ENCODE data around the gene EXD3.

The EXD3 gene

DNA sequence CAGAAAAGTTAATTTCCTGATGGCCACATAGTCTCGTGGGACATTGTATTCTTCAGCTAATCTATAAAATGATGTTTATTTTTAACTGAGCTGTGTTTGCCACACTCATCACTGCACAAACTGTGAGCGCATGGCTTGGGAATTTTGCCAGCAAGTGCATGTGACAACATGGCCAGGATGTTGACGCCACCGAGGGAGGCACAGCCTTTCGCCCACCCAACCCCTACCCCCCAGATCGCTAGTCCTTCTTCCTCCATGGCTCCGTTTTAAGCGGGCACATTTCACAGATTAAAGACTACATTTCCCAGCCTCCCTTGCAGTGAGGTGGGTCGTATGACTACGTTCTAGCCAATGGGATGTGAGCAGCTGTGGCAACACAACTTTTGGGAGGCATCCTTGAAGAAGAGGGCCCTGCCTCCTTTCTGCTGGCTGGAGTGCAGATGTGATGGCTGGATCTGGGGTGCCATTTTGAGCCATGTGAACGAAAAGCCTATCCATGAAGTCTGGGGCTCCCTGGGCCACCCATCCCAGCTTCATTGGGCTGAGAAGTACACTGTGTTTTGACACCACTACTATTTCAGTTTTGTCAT, 128.8 kb downstream of the EXD3 start:
- no peak overlapping the region for H3K27ac ChIP-seq
- TF ChIP-seq Cebpa-rat (IDR thresholded peaks at IDR 0.05), result no peak

GRCh38 chr9:137293482-137294090, 129.4 kb downstream of the EXD3 start:
- Histone ChIP-seq H3K4me2 (no peak overlapping the region; a peak in 1 of 22 replicates), H4K20me1 (peaks cover 0 to 25% (median 16%) of the 10 kb centered on the region in 11 experiments; a peak in 15 of 22 replicates), H3K9ac (no peak overlapping the region), H3K4me1 (peaks cover 12 to 32% (median 21%) of the 10 kb centered on the region in 10 experiments; a peak in 19 of 20 replicates), H3K27me3 (peaks cover 24 to 44% (median 37%) of the 10 kb centered on the region in 11 experiments), H3K9me3 (replicated peaks in 1 of 11) (peaks cover 0 to 6% (median 0%) of the 10 kb centered on the region in 11 experiments; a peak in 3 of 22 replicates), H3K36me3 (no peaks in the 10 kb centered on the region; a peak in 1 of 22 replicates), H3K27ac (no peak overlapping the region), H3K4me3 (no peak overlapping the region)
- TF ChIP-seq Cebpa-rat (IDR thresholded peaks at IDR 0.05), result no peak

More for the DNA sequence above, 128.8 kb downstream of the EXD3 start:
- Histone ChIP-seq H3K4me2 (peak overlapping the region in 4 of 11 experiments; percentile 82 to 95 (median 91); a peak in 5 of 22 replicates), H3K9ac (no peak overlapping the region), H3K27me3 (peaks cover 30 to 50% (median 43%) of the 10 kb centered on the region in 11 experiments), H3K4me3 (no peak overlapping the region), H3K36me3 (no peaks in the 10 kb centered on the region; a peak in 1 of 22 replicates), H4K20me1 (peaks cover 0 to 31% (median 22%) of the 10 kb centered on the region in 11 experiments; a peak in 18 of 22 replicates), H3K4me1 (peaks cover 12 to 38% (median 27%) of the 10 kb centered on the region in 10 experiments; a peak in 19 of 20 replicates), H3K9me3 (replicated peaks in 1 of 11) (peaks cover 0 to 6% (median 0%) of the 10 kb centered on the region in 11 experiments; a peak in 3 of 22 replicates)

GRCh38 chr9:137293094-137293481, 129.9 kb downstream of the EXD3 start:
- no peak for TF ChIP-seq Cebpa-rat (IDR thresholded peaks at IDR 0.05)
- Histone ChIP-seq H4K20me1 (peaks cover 0 to 20% (median 11%) of the 10 kb centered on the region in 11 experiments; a peak in 13 of 22 replicates), H3K4me1 (peaks cover 12 to 28% (median 19%) of the 10 kb centered on the region in 10 experiments; a peak in 19 of 20 replicates), H3K4me3 (no peak overlapping the region), H3K27me3 (peaks cover 19 to 39% (median 32%) of the 10 kb centered on the region in 11 experiments), H3K27ac (no peak overlapping the region), H3K4me2 (no peak overlapping the region), H3K9me3 (replicated peaks in 1 of 11) (peaks cover 0 to 6% (median 0%) of the 10 kb centered on the region in 11 experiments; a peak in 3 of 22 replicates), H3K9ac (no peak overlapping the region), H3K36me3 (no peaks in the 10 kb centered on the region)

DNA sequence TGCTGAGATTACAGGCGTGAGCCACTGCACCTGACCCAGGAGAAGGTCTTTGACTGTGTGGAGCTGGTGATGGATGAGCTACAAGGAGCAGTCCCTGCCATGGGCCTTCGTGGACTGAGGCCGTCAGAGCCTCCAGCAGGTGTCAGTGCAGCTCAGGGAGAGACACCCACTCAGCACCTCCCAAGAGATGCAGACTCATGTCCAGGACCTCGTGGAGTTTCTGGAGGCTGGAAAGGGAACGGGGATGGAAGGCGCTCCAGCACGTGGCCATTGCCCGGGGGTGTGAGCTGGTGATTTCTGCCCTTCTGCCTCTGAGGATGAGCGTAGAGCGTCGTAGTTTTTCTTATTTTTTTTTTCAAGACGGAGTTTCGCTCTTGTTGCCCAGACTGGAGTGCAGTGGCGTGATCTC, 136.0 kb downstream of the EXD3 start:
- Histone ChIP-seq H3K9me3 (replicated peaks in 1 of 11) (peaks cover 0 to 8% (median 4%) of the 10 kb centered on the region in 11 experiments; a peak in 8 of 22 replicates), H3K9ac (no peak overlapping the region), H3K4me1 (peaks cover 27 to 32% (median 31%) of the 10 kb centered on the region in 10 experiments), H3K27me3 (no peaks in the 10 kb centered on the region), H3K27ac (no peak overlapping the region), H3K4me2 (peak overlapping the region in 9 of 11 experiments; percentile 4 to 60 (median 38); a peak in 14 of 22 replicates), H3K36me3 (peaks cover 0 to 26% (median 0%) of the 10 kb centered on the region in 11 experiments; a peak in 7 of 22 replicates), H4K20me1 (peaks cover 0 to 57% (median under 1%) of the 10 kb centered on the region in 11 experiments; a peak in 9 of 22 replicates), H3K4me3 (no peak overlapping the region)
- no peak for TF ChIP-seq Cebpa-rat (IDR thresholded peaks at IDR 0.05)

GRCh38 chr9:137281345-137282116, 141.4 kb downstream of the EXD3 start:
- Histone ChIP-seq H3K9ac (peak overlapping the region; percentile 29 to 71 (median 61); a peak in 20 of 22 replicates), H3K27me3 (no peaks in the 10 kb centered on the region), H3K27ac (peak overlapping the region in 6 of 11 experiments; percentile 17 to 46 (median 41); a peak in 8 of 22 replicates), H4K20me1 (peaks cover 0 to 82% (median 9%) of the 10 kb centered on the region in 11 experiments; a peak in 13 of 22 replicates), H3K4me3 (peak overlapping the region in 9 of 10 experiments; percentile 12 to 92 (median 42); a peak in 13 of 20 replicates), H3K4me2 (peak overlapping the region; percentile 84 to 100 (median 98)), H3K36me3 (peaks cover 0 to 57% (median 13%) of the 10 kb centered on the region in 11 experiments; a peak in 14 of 22 replicates), H3K4me1 (peaks cover 71 to 81% (median 73%) of the 10 kb centered on the region in 10 experiments), H3K9me3 (replicated peaks in 1 of 11) (peaks cover 0 to 8% (median 4%) of the 10 kb centered on the region in 11 experiments; a peak in 8 of 22 replicates)
- TF ChIP-seq Cebpa-rat (IDR thresholded peaks at IDR 0.05), result no peak

DNA sequence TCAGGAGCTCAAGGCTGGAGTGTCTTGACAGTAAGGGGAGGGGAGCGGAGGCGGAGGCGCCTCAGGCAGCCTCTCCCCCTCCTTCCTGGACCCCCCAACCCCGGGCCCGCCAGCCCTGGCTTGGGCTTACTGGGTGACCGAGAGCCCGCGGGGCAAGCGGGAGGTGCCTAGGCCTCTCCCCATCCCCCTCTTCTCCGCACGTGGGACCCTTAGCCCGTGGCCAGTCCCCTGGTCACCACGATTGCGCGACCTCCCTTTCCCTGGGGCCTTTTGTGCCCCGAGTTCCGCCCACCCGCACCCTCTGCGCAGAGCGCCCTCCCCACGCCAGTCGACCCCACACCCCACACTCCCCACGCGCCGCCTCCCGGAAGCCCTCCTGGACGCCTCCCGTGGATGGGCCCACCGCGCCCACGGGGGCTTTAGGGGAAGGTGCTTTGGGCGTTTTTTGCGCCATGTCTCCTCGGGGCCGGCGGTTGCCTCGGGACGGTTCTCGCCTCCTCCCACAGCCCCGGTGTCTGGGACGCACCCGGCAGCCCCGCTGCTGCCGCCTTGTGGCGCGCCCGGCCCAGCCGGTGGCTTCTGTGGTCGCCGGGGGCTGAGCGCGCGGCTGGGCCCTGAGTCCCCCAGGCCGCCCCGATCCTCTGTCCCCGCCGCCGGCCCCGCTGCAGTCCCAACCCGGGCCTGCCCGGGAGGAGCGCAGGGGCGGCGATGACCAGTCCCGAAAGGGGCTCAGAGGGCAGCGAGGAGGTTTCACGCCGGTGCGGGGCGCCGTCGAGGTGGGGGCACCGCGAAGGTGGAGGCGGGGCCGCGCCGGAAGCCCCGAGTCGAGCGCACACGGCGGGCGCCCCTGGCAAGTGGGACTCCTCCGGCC, 142.3 kb downstream of the EXD3 start:
- Histone ChIP-seq H3K9ac (peak overlapping the region; percentile 29 to 71 (median 61); a peak in 21 of 22 replicates), H3K4me2 (peak overlapping the region; percentile 84 to 100 (median 98))
- TF ChIP-seq Cebpa-rat (IDR thresholded peaks at IDR 0.05), result no peak

GRCh38 chr9:137279741-137280473, 143.1 kb downstream of the EXD3 start:
- Histone ChIP-seq H3K36me3 (peaks cover 0 to 57% (median 13%) of the 10 kb centered on the region in 11 experiments; a peak in 14 of 22 replicates), H3K4me1 (peaks cover 77 to 88% (median 84%) of the 10 kb centered on the region in 10 experiments), H3K4me2 (peak overlapping the region; percentile 84 to 100 (median 98)), H3K27me3 (no peaks in the 10 kb centered on the region), H3K27ac (no peak overlapping the region; a peak in 1 of 22 replicates), H3K4me3 (peak overlapping the region in 6 of 10 experiments; percentile 29 to 92 (median 64); a peak in 11 of 20 replicates), H3K9me3 (replicated peaks in 1 of 11) (peaks cover 0 to 3% (median 0%) of the 10 kb centered on the region in 11 experiments; a peak in 4 of 22 replicates), H3K9ac (peak overlapping the region in 9 of 11 experiments; percentile 53 to 71 (median 65); a peak in 11 of 22 replicates), H4K20me1 (peaks cover 0 to 72% (median 9%) of the 10 kb centered on the region in 11 experiments; a peak in 14 of 22 replicates)
- no peak for TF ChIP-seq Cebpa-rat (IDR thresholded peaks at IDR 0.05)

More for the DNA sequence above, 142.3 kb downstream of the EXD3 start:
- H4K20me1 ChIP-seq, result peaks cover 0 to 73% (median 9%) of the 10 kb centered on the region in 11 experiments; a peak in 14 of 22 replicates
- H3K9me3 ChIP-seq (replicated peaks in 1 of 11), result peaks cover 0 to 8% (median 4%) of the 10 kb centered on the region in 11 experiments; a peak in 7 of 22 replicates
- H3K27me3 ChIP-seq, result no peaks in the 10 kb centered on the region
- H3K27ac ChIP-seq, result peak overlapping the region in 7 of 11 experiments; percentile 17 to 51 (median 42); a peak in 9 of 22 replicates
- H3K4me1 ChIP-seq, result peaks cover 71 to 81% (median 76%) of the 10 kb centered on the region in 10 experiments
- peak overlapping the region in 9 of 10 experiments; percentile 12 to 92 (median 42); a peak in 14 of 20 replicates for H3K4me3 ChIP-seq
- peaks cover 0 to 57% (median 13%) of the 10 kb centered on the region in 11 experiments; a peak in 14 of 22 replicates for H3K36me3 ChIP-seq
